ENCODE data around the gene HYCC1.
A peak's percentile ranks its signal among the peaks of the same experiment; 100 is the strongest.

Gene HYCC1

GRCh38 chr7:23016345-23017253 is 2.7 kb upstream of the HYCC1 start:
- no peak for DNase-seq (ENCODE audit: low read depth in 2 of 2)

GRCh38 chr7:23014681-23015080 is 751 bp upstream of the HYCC1 start:
- no peak for DNase-seq (ENCODE audit: low read depth in 2 of 2)

GRCh38 chr7:23012908-23013714 is 819 bp downstream of the HYCC1 start:
- DNase-seq (ENCODE audit: low read depth in 2 of 2) = no peak

- DNase-seq (ENCODE audit: low read depth in 2 of 2) = no peak
These were observed 1.7 kb downstream of the HYCC1 start for GRCh38 chr7:23012186-23012585.

GRCh38 chr7:23011222-23011924 is 2.6 kb downstream of the HYCC1 start:
- DNase-seq (ENCODE audit: low read depth in 2 of 2) = no peak

GRCh38 chr7:23009303-23009702 is 4.6 kb downstream of the HYCC1 start:
- DNase-seq (ENCODE audit: low read depth in 2 of 2) = no peak

GRCh38 chr7:23004247-23004520 is 9.7 kb downstream of the HYCC1 start:
- no peak for DNase-seq (ENCODE audit: low read depth in 2 of 2)

GRCh38 chr7:23003505-23004246 is 10.3 kb downstream of the HYCC1 start:
- no peak for DNase-seq (ENCODE audit: low read depth in 2 of 2)

GRCh38 chr7:23002698-23003097 is 11.2 kb downstream of the HYCC1 start:
- no peak for DNase-seq (ENCODE audit: low read depth in 2 of 2)

GRCh38 chr7:23001610-23002009 is 12.3 kb downstream of the HYCC1 start:
- no peak for DNase-seq (ENCODE audit: low read depth in 2 of 2)

- no peak for DNase-seq (ENCODE audit: low read depth in 2 of 2)
These were observed 13.2 kb downstream of the HYCC1 start for GRCh38 chr7:23000597-23001360.

GRCh38 chr7:22998519-22998896 is 15.4 kb downstream of the HYCC1 start:
- DNase-seq (ENCODE audit: low read depth in 2 of 2) = no peak

- no peak for DNase-seq (ENCODE audit: low read depth in 2 of 2)
These were observed 15.9 kb downstream of the HYCC1 start for GRCh38 chr7:22997871-22998518.

- no peak for DNase-seq (ENCODE audit: low read depth in 2 of 2)
These were observed 17.5 kb downstream of the HYCC1 start for GRCh38 chr7:22996470-22996869.

- DNase-seq (ENCODE audit: low read depth in 2 of 2) = no peak
These were observed 18.9 kb downstream of the HYCC1 start for GRCh38 chr7:22995011-22995410.

- peak in 1 of 2 experiments; percentile 41 for DNase-seq (ENCODE audit: low read depth in 2 of 2)
These were observed 20.8 kb downstream of the HYCC1 start for GRCh38 chr7:22992874-22993840.

- DNase-seq (ENCODE audit: low read depth in 2 of 2) = no peak
These were observed 23.4 kb downstream of the HYCC1 start for GRCh38 chr7:22990588-22990949.

GRCh38 chr7:22989643-22990587 is 24.0 kb downstream of the HYCC1 start:
- no peak for DNase-seq (ENCODE audit: low read depth in 2 of 2)
